Activated CD8-positive, alpha-beta memory T cell treated with anti-CD3 and anti-CD28 coated beads, Interleukin-2, amount 10 ng/mL, durations not matched to agents 7 days and 5 days (primary cell): Measurements from ENCODE around the gene TTN. TPM values are rescaled to one million over a fixed set of nuclear protein-coding genes. Genes with fewer than 3 reads are reported as not detected.

ENCODE experiments used
- ATAC-seq: fragments of 150-1000 bp; cut with Tn5 transposase; one replicate; pipeline ENCODE4 v1.10.0; 2021; ENCODE audit warnings: moderate library complexity
- CTCF ChIA-PET: fragments of 350-600 bp; sonication (Branson Sonifier 250); formaldehyde crosslinking; loops from one replicate; lab custom pipeline; 2021; ENCODE audit warnings: antibody characterized with exemption; lab: Charles Lee
- DNase-seq: peaks from one replicate; pipeline ENCODE4 v3.0.0-alpha.2; 2020
- H3K27ac Mint-ChIP-seq: one replicate; pipeline ENCODE4 v1.8.0; 2021; ENCODE audit warnings: mild to moderate bottlenecking, mixed read lengths
- H3K27me3 Mint-ChIP-seq: one replicate; pipeline ENCODE4 v1.8.0; 2021; ENCODE audit warnings: mixed read lengths
- H3K36me3 Mint-ChIP-seq: one replicate; pipeline ENCODE4 v1.8.0; 2021; ENCODE audit warnings: mild to moderate bottlenecking, mixed read lengths
- H3K4me1 Mint-ChIP-seq: one replicate; pipeline ENCODE4 v1.8.0; 2021; ENCODE audit warnings: mixed read lengths
- H3K4me3 Mint-ChIP-seq: one replicate; pipeline ENCODE4 v1.8.0; 2021; ENCODE audit warnings: mild to moderate bottlenecking, moderate library complexity, mixed read lengths
- H3K9me3 Mint-ChIP-seq: one replicate; pipeline ENCODE4 v1.8.0; 2022; ENCODE audit warnings: low read depth, mixed read lengths
- total RNA-seq, 2 experiments: library from RNA; stranded (reverse); gene quantifications; one replicate each; pipeline ENCODE4 v1.2.3, GENCODE V29; 2021

TTN gene
- total RNA-seq, 2 experiments from 2014 or later, result 7.0 to 11.5 TPM

DNA sequence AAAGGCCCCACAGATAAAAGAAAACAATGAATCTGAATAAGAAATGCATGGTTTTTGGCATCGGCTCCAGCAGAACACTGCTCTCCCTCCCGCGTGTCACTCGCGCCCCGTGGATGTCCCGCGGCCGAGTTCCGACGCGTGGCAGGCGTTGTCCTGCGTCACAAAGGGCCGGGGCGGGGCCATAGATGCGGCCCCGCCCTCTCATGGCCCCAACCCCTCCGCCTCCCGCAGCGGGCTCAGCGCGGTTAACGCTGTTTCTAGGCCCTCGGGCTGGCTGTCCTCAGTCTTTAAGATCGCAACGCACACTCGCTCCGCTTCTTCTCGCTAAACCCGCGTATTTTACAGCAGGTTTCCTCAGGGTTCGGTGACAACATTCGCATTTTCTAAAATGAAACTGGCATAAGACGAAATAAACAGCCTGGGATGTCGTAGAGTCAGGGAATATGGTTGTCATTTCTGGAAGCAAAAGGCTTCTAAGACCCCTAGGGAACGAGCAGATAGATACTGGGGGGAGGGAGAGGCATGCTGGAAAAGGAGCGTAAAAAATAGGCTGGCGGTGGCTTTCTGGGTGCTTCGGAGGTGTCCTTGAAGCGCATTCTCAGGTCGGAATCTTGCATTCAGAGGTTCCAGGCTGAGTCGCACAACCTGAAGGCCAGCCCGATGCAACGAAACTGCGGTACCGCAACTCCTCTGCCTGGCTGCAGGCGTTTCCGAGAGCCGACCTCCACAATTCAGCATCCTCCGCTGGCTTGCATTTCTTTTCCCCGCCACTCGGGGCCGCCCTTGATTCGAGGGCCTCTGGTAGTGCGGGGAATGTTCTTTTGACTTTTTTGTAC, 328.6 kb downstream of the TTN start, which contains the start of gene FKBP7:
TSS of gene FKBP7 (minus strand) at position 162 of the 836 bp plus-strand sequence. CDS start at position 61, 101 bp downstream.
- CTCF ChIA-PET, result interaction anchor here (0.8 to 4.5 kb wide), 4 partner anchors 13 to 49 kb away, joined by 3 to 29 read pairs (median 5); partner anchors contain the start of genes PJVK and PRKRA
- peak within 1 kb of the TSS; percentile 98 for H3K4me3 Mint-ChIP-seq
- H3K27me3 Mint-ChIP-seq, result no peaks in the 10 kb centered on the region
- peak within 1 kb of the TSS; percentile 100 for H3K27ac Mint-ChIP-seq
- peak; percentile 74 for ATAC-seq
- H3K9me3 Mint-ChIP-seq, result no peaks in the 10 kb centered on the region
- peaks cover 46% of the 10 kb centered on the region for H3K4me1 Mint-ChIP-seq
- H3K36me3 Mint-ChIP-seq, result peaks cover 4% of the 10 kb centered on the region
- peak; percentile 89 for DNase-seq

DNA sequence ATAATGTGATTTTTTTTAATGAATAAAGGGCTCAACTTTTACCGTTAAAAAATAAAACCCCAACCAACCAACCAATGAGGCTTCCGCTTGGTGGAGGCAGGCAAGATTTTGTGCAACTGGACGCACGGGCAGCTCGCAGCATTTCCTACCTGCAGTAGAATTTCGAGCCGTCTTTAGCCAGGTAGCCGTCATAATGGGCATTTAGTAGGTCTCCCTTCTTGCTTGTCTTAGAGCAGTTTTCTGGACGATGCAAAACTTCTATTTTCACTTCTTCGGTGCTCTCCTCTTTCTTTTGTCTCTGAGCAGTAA, 329.1 kb downstream of the TTN start:
- ATAC-seq, result no peak

DNA sequence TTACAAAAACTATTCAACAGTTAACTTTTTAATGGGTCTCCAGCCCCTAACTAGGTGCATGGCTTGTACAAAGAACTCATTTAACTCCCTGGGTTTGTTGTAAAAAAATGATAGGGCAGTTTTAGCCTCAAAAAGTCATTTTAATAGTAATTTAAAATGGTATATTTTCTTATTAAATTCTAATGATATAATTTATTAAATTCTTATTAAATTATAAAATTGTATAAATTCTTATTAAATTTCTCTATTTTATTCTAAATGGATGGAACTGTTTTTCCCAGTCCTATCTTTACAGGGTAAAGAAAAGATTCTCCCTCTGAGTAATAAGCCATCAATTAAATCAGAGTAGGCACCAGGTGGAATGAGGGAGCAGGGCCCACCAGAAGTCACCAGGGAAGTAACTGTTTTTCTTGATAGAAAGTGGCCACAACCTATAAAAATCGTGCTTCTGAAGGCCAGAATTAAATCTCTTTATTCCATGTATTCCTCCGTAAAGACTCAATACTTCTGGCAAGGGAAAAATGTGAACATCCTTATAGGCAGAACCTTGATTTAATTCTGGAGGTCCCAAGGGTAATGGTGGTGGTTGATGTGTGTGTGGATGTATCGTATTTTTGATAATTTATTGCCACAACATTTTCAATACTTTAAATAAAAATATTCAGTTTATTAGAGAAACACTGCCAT, 329.6 kb downstream of the TTN start:
- DNase-seq, result no peak
- CTCF ChIA-PET, result interaction anchor here (1.0 kb wide), 1 partner anchor 12 kb away, joined by 3 read pairs; no protein-coding TSS in a partner anchor
- Mint-ChIP-seq H3K4me3 (peak overlapping the region; percentile 98), H3K9me3 (no peaks in the 10 kb centered on the region), H3K36me3 (peaks cover 4% of the 10 kb centered on the region), H3K4me1 (peaks cover 42% of the 10 kb centered on the region), H3K27me3 (no peaks in the 10 kb centered on the region), H3K27ac (peak overlapping the region; percentile 100)
- no peak for ATAC-seq

More for the DNA sequence above, 329.1 kb downstream of the TTN start:
- DNase-seq, result no peak
- CTCF ChIA-PET, result interaction anchor here (1.0 kb wide), 1 partner anchor 12 kb away, joined by 3 read pairs; no protein-coding TSS in a partner anchor
- no peaks in the 10 kb centered on the region for H3K27me3 Mint-ChIP-seq
- peaks cover 4% of the 10 kb centered on the region for H3K36me3 Mint-ChIP-seq
- H3K9me3 Mint-ChIP-seq, result no peaks in the 10 kb centered on the region
- peak overlapping the region; percentile 98 for H3K4me3 Mint-ChIP-seq
- H3K4me1 Mint-ChIP-seq, result peaks cover 46% of the 10 kb centered on the region
- peak overlapping the region; percentile 100 for H3K27ac Mint-ChIP-seq

DNA sequence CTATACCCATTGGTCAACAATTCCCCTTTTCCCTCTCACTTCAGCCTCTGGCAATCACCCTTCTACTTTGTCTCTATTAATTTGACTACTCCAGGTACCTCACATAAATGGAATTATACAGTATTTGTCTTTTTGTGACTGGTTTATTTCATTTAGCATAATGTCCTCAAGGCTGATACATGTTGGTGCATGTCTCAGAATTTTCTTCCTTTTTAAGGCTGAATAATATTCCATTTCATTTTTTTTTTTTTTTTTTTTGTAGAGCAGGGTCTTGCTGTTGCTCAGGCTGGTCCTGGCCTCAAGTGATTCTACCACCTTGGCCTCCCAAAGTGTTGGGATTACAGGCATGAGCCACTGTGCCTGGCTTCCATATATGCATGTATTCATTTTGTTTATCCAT, 330.7 kb downstream of the TTN start:
- H3K9me3 Mint-ChIP-seq, result no peaks in the 10 kb centered on the region
- CTCF ChIA-PET, result no interaction called here
- H3K4me1 Mint-ChIP-seq, result peaks cover 31% of the 10 kb centered on the region
- no peak overlapping the region for H3K27ac Mint-ChIP-seq
- ATAC-seq, result no peak
- H3K27me3 Mint-ChIP-seq, result no peaks in the 10 kb centered on the region
- DNase-seq, result no peak
- peaks cover 4% of the 10 kb centered on the region for H3K36me3 Mint-ChIP-seq
- H3K4me3 Mint-ChIP-seq, result no peak overlapping the region

Other genes with a start within 250 kb of the TTN start
- 10 to 100 TPM in 1 of 2 experiments, 1 to 10 TPM in 1; 8.8 to 12.5 TPM for gene CCDC141, start 242.7 kb upstream of the TTN start, total RNA-seq